SU-DHL-6 (cell line): ENCODE data around the gene PREX1.

ENCODE experiments used
- EZH2phosphoT487 ChIP-seq: fragments of 200-600 bp; sonication (generic), shearing (Covaris generic); conservative IDR thresholded peaks from 2 replicates; pipeline ENCODE4 v1.6.1; 2018; ENCODE audit warnings: mild to moderate bottlenecking, antibody characterized with exemption, low read length, moderate library complexity, mixed read lengths
- TF ChIP-seq, protein P1 (sequence below): fragments of 200-600 bp; sonication (generic); IDR thresholded peaks from one replicate; pipeline ENCODE4 v1.5.1; 2017; ENCODE audit warnings: antibody characterized with exemption, mild to moderate bottlenecking, low read length, moderate library complexity; ENCODE audit not compliant: insufficient read depth, poor library complexity, severe bottlenecking

DNA sequence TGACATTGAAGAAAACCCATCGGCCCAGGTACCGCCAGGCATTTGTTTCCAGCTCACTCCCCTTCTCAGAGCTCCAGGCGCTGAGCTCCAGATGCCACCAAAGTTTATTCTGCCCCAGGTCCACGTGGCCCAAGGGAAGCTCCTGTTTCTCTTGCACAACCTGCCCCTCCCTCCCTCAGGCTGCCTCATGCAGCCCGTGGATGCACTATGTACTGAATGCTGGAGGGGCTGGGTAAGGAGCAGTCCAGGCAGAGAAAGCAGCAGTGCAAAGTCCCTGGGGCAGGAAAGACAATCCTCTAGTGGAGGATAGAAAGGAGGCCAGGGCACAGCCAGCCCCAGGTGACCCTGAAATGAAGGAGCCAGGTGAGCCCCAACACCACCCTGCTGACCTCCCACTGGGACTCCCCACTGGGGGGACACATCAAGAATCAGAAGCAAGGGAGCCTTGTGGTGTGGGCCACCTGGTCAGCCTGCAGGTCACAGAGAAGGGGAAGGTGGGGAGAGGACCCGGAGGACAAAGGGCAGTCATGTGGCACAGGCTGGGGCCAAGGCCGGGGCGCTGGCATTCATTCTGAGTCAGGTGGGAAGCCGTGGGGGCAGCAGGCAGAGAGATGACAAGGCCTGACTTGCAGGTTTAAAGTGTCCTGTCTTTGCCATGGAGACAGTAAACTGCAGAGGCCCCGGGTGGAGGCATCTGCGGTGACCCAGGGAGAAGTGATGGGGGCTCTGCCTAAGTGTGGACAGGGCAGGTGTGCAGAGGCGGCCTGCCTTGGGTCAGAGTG is 230.1 kb downstream of the PREX1 start:
- no peak for TF ChIP-seq EZH2phosphoT487
- TF ChIP-seq, protein P1, sequence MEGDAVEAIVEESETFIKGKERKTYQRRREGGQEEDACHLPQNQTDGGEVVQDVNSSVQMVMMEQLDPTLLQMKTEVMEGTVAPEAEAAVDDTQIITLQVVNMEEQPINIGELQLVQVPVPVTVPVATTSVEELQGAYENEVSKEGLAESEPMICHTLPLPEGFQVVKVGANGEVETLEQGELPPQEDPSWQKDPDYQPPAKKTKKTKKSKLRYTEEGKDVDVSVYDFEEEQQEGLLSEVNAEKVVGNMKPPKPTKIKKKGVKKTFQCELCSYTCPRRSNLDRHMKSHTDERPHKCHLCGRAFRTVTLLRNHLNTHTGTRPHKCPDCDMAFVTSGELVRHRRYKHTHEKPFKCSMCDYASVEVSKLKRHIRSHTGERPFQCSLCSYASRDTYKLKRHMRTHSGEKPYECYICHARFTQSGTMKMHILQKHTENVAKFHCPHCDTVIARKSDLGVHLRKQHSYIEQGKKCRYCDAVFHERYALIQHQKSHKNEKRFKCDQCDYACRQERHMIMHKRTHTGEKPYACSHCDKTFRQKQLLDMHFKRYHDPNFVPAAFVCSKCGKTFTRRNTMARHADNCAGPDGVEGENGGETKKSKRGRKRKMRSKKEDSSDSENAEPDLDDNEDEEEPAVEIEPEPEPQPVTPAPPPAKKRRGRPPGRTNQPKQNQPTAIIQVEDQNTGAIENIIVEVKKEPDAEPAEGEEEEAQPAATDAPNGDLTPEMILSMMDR = no peak
